WTC11 (cell line): ENCODE data around the gene TET3. TPM values are rescaled to one million over a fixed set of nuclear protein-coding genes. Genes with fewer than 3 reads are reported as not detected.

ENCODE experiments used
- ATAC-seq: fragments of 200-7000 bp; cut with Tn5 transposase; 2 replicates; pipeline ENCODE4 v1.10.0; 2021; ENCODE audit warnings: mild to moderate bottlenecking, moderate library complexity
- CTCF ChIA-PET: fragments of 300-600 bp; sonication (Branson Sonifier 250); formaldehyde crosslinking; loops from one replicate; lab custom pipeline; 2021; ENCODE audit warnings: antibody characterized with exemption; lab: Charles Lee
- POLR2A ChIA-PET: fragments of 350-600 bp; sonication (Branson Sonifier 250); formaldehyde crosslinking; loops from one replicate; lab custom pipeline; 2021; ENCODE audit warnings: antibody characterized with exemption; lab: Charles Lee
- DNase-seq: peaks from one replicate; pipeline ENCODE4 v3.0.0; 2021; ENCODE audit warnings: low spot score
- H3K27ac Mint-ChIP-seq: 2 replicates; pipeline ENCODE4 v1.8.0; 2021; ENCODE audit warnings: mixed read lengths
- H3K27me3 Mint-ChIP-seq: 2 replicates; pipeline ENCODE4 v1.8.0; 2021; ENCODE audit warnings: low read depth, mild to moderate bottlenecking, moderate library complexity, mixed read lengths
- H3K36me3 Mint-ChIP-seq: 2 replicates; pipeline ENCODE4 v1.8.0; 2021; ENCODE audit warnings: mixed read lengths
- H3K4me1 Mint-ChIP-seq: 2 replicates; pipeline ENCODE4 v1.8.0; 2022; ENCODE audit warnings: mixed read lengths
- H3K4me3 Mint-ChIP-seq: 2 replicates; pipeline ENCODE4 v1.8.0; 2021; ENCODE audit warnings: mild to moderate bottlenecking, moderate library complexity, mixed read lengths
- H3K9me3 Mint-ChIP-seq: 2 replicates; pipeline ENCODE4 v1.8.0; 2021; ENCODE audit warnings: mixed read lengths
- AFF4 ChIP-seq: sonication (generic); formaldehyde crosslinking; IDR thresholded peaks from 2 replicates; pipeline ENCODE4 v1.8.1; 2023; ENCODE audit warnings: mild to moderate bottlenecking, missing genetic modification reagents, borderline replicate concordance
- ATF2 ChIP-seq: sonication (generic); formaldehyde crosslinking; IDR thresholded peaks from 2 replicates; pipeline ENCODE4 v1.8.1; 2022; ENCODE audit warnings: low read depth, missing genetic modification reagents, borderline replicate concordance
- ATF6 ChIP-seq: sonication (generic); formaldehyde crosslinking; IDR thresholded peaks from 2 replicates; pipeline ENCODE4 v1.8.1; 2023; ENCODE audit warnings: mild to moderate bottlenecking, missing genetic modification reagents
- CDX4 ChIP-seq: fragments of 250-450 bp; sonication (Bioruptor Pico); IDR thresholded peaks from 2 replicates; pipeline ENCODE4 v1.9.0; 2021; ENCODE audit warnings: moderate library complexity, mild to moderate bottlenecking, inconsistent platforms, borderline replicate concordance
- CREB1 ChIP-seq: sonication (generic); formaldehyde crosslinking; IDR thresholded peaks from 2 replicates; pipeline ENCODE4 v1.8.0; 2023; ENCODE audit warnings: mild to moderate bottlenecking, missing genetic modification reagents
- CREM ChIP-seq: sonication (generic); formaldehyde crosslinking; IDR thresholded peaks from 2 replicates; pipeline ENCODE4 v1.8.1; 2022; ENCODE audit warnings: mild to moderate bottlenecking, missing genetic modification reagents, moderate library complexity
- ESRRA ChIP-seq: sonication (generic); formaldehyde crosslinking; IDR thresholded peaks from 2 replicates; pipeline ENCODE4 v1.8.1; 2022; ENCODE audit warnings: mild to moderate bottlenecking, missing genetic modification reagents, borderline replicate concordance
- ETV6 ChIP-seq: sonication (generic); formaldehyde crosslinking; IDR thresholded peaks from 2 replicates; pipeline ENCODE4 v1.8.1; 2022; ENCODE audit warnings: mild to moderate bottlenecking, missing genetic modification reagents
- FOXJ3 ChIP-seq: sonication (generic); formaldehyde crosslinking; IDR thresholded peaks from 2 replicates; pipeline ENCODE4 v1.9.0; 2021; ENCODE audit warnings: missing genetic modification reagents, mild to moderate bottlenecking, borderline replicate concordance
- FOXP4 ChIP-seq: sonication (generic); formaldehyde crosslinking; IDR thresholded peaks from 2 replicates; pipeline ENCODE4 v1.8.0; 2022; ENCODE audit warnings: mild to moderate bottlenecking, missing genetic modification reagents
- GABPB1 ChIP-seq: sonication (generic); formaldehyde crosslinking; IDR thresholded peaks from 2 replicates; pipeline ENCODE4 v1.8.1; 2023; ENCODE audit warnings: mild to moderate bottlenecking, missing genetic modification reagents
- KAT7 ChIP-seq: sonication (generic); formaldehyde crosslinking; IDR thresholded peaks from 2 replicates; pipeline ENCODE4 v1.8.1; 2023; ENCODE audit warnings: missing genetic modification reagents, mild to moderate bottlenecking, borderline replicate concordance
- MLX ChIP-seq: sonication (generic); formaldehyde crosslinking; IDR thresholded peaks from 2 replicates; pipeline ENCODE4 v1.8.1; 2023; ENCODE audit warnings: mild to moderate bottlenecking, missing genetic modification reagents, moderate library complexity
- MYBL2 ChIP-seq: sonication (generic); formaldehyde crosslinking; IDR thresholded peaks from 2 replicates; pipeline ENCODE4 v1.8.1; 2023; ENCODE audit warnings: mild to moderate bottlenecking, moderate library complexity, missing genetic modification reagents
- NFE2L1 ChIP-seq: sonication (generic); formaldehyde crosslinking; IDR thresholded peaks from 2 replicates; pipeline ENCODE4 v1.8.1; 2023; ENCODE audit warnings: missing genetic modification reagents
- NR1H2 ChIP-seq: sonication (generic); formaldehyde crosslinking; IDR thresholded peaks from 2 replicates; pipeline ENCODE4 v1.9.0; 2021; ENCODE audit warnings: mild to moderate bottlenecking, moderate library complexity, missing genetic modification reagents
- RELA ChIP-seq: sonication (generic); formaldehyde crosslinking; IDR thresholded peaks from 2 replicates; pipeline ENCODE4 v1.8.1; 2022; ENCODE audit warnings: missing genetic modification reagents, mild to moderate bottlenecking, borderline replicate concordance
- TP53 ChIP-seq: sonication (generic); formaldehyde crosslinking; IDR thresholded peaks from 2 replicates; pipeline ENCODE4 v1.8.1; 2023; ENCODE audit warnings: mild to moderate bottlenecking, missing genetic modification reagents
- ZNF138 ChIP-seq: sonication (generic); formaldehyde crosslinking; conservative IDR thresholded peaks from 2 replicates; pipeline ENCODE4 v1.8.1; 2022; ENCODE audit warnings: mild to moderate bottlenecking, moderate library complexity, missing genetic modification reagents
- ZNF232 ChIP-seq: sonication (generic); formaldehyde crosslinking; IDR thresholded peaks from 2 replicates; pipeline ENCODE4 v1.8.0; 2022; ENCODE audit warnings: mild to moderate bottlenecking, missing genetic modification reagents
- ZNF396 ChIP-seq: fragments of 250-450 bp; sonication (Bioruptor Pico); IDR thresholded peaks from 2 replicates; pipeline ENCODE4 v1.8.0; 2021; ENCODE audit warnings: mild to moderate bottlenecking, moderate library complexity, borderline replicate concordance
- total RNA-seq: library from RNA; stranded (reverse); gene quantifications from 3 replicates; pipeline ENCODE4 v1.2.3, GENCODE V29; 2021
- TF ChIP-seq, protein P1 (sequence below): sonication (generic); formaldehyde crosslinking; IDR thresholded peaks from 2 replicates; pipeline ENCODE4 v1.8.1; 2022; ENCODE audit warnings: mild to moderate bottlenecking, moderate library complexity, missing genetic modification reagents

Gene TET3
- total RNA-seq, 1 experiment from 2014 or later, result 19.3 TPM

- ATAC-seq, result no peak
- ChIA-PET POLR2A (no interaction called here), CTCF (no interaction called here)
- Mint-ChIP-seq H3K4me3 (no peak overlapping the region), H3K27ac (no peak overlapping the region), H3K9me3 (no peaks in the 10 kb centered on the region), H3K27me3 (no peaks in the 10 kb centered on the region), H3K36me3 (peaks cover 16% of the 10 kb centered on the region), H3K4me1 (peaks cover 36% of the 10 kb centered on the region)
- TF ChIP-seq MYBL2 (CRISPR knock-in tag) (no peak), AFF4 (CRISPR knock-in tag) (no peak), ESRRA (CRISPR knock-in tag) (no peak), CREM (CRISPR knock-in tag) (no peak), ZNF138 (CRISPR knock-in tag) (no peak), KAT7 (CRISPR knock-in tag) (no peak), NFE2L1 (no peak)
- no peak for DNase-seq
These were observed 7.3 kb downstream of the TET3 start for GRCh38 chr2:73992036-73992435.

- H3K27me3 Mint-ChIP-seq, result no peaks in the 10 kb centered on the region
- no peak for TF ChIP-seq FOXP4
- no peak for TF ChIP-seq FOXJ3
- no peak for TF ChIP-seq NFE2L1
- no peak for TF ChIP-seq KAT7 (CRISPR knock-in tag)
- TF ChIP-seq ETV6, result no peak
- no peak for TF ChIP-seq TP53 (CRISPR knock-in tag)
- TF ChIP-seq ZNF396 (CRISPR knock-in tag), result no peak
- no peak for TF ChIP-seq GABPB1
- TF ChIP-seq RELA, result no peak
- no peak for TF ChIP-seq ZNF232
- no peak for TF ChIP-seq CREM (CRISPR knock-in tag)
- TF ChIP-seq NR1H2 (CRISPR knock-in tag), result no peak
- TF ChIP-seq ATF6 (CRISPR knock-in tag), result no peak
- no peak for TF ChIP-seq CREB1 (CRISPR knock-in tag)
- no peak for TF ChIP-seq ATF2 (CRISPR knock-in tag)
- no peak for TF ChIP-seq CDX4 (CRISPR knock-in tag)
- TF ChIP-seq, protein P1, sequence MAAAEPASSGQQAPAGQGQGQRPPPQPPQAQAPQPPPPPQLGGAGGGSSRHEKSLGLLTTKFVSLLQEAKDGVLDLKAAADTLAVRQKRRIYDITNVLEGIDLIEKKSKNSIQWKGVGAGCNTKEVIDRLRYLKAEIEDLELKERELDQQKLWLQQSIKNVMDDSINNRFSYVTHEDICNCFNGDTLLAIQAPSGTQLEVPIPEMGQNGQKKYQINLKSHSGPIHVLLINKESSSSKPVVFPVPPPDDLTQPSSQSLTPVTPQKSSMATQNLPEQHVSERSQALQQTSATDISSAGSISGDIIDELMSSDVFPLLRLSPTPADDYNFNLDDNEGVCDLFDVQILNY (CRISPR knock-in tag), result no peak
- TF ChIP-seq MLX (CRISPR knock-in tag), result no peak
- TF ChIP-seq, all 79 proteins: peak for 0
- POLR2A ChIA-PET, result no interaction called here
- H3K4me3 Mint-ChIP-seq, result no peak overlapping the region
- peaks cover 16% of the 10 kb centered on the region for H3K36me3 Mint-ChIP-seq
- ATAC-seq, result no peak
- H3K9me3 Mint-ChIP-seq, result no peaks in the 10 kb centered on the region
- H3K4me1 Mint-ChIP-seq, result peaks cover 24% of the 10 kb centered on the region
- DNase-seq, result no peak
- CTCF ChIA-PET, result no interaction called here
- no peak overlapping the region for H3K27ac Mint-ChIP-seq
These were observed 8.7 kb downstream of the TET3 start for GRCh38 chr2:73993376-73993775.
